GM21786 (cell line): Measurements from ENCODE around the gene SCN1B.

Experiments used
- ATAC-seq: cut with Tn5 transposase; IDR thresholded peaks from one replicate; pipeline ENCODE4 v1.9.1; 2021; ENCODE audit not compliant: unreplicated experiment

SCN1B gene

DNA sequence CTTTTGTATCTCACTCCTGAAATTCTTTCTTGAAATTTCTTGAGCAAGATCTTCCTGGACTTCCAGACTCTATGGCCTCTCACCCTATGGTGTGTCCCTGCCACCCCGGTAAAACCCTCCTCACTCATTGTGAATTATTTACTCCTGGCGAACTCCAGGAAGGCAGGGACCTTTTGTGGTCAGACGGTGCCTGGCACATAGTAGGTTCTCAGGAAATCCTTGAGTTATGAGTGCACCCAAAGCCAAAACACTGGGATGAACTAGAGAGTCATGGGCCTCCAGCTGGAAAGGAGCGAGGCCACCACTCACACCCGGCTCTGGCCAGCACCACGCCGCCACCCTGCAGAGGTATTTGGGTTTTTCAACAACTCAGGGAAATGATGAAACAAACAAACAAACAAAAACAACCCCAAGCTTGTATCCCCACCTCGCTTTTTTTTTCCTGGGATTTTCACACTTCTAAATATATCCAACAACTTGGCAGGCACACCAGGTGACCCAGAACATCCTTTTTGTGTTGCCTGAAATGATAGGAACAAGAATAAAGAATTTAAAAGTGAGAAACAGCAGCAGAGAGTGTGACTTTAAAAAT lies 22.4 kb downstream of the SCN1B start:
- no peak for ATAC-seq

DNA sequence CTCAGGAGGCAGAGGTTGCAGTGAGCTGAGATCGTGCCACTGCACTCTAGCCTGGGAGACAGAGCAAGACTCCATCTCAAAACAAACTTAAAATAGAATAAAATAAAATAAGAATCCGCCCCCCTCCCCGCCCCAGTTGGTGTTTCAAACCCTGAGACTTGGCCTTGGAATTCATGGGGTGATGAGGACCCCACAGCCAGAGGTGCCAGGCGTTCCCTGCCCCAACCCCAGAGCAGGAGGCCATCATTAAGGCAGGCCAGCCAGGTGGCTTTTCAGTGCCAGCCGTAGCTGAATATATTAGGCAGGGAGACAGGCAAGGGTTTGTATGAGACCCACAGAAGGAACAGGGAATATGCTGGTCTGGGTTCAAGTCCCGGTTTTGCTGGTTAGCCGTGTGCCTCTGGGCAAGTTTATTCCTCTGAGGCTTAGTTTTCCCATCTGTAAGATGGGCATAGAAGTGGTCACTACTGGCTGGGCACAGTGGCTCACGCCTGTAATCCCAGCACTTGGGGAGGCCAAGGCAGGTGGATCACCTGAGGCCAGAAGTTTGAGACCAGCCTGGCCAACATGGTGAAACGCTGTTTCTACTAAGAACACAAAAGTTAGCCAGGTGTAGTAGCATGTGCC lies 23.5 kb downstream of the SCN1B start:
- no peak for ATAC-seq

- ATAC-seq: no peak
These were observed 24.4 kb downstream of the SCN1B start for GRCh38 chr19:35054626-35055025.

GRCh38 chr19:35055715-35056179 lies 25.5 kb downstream of the SCN1B start:
- ATAC-seq: no peak

DNA sequence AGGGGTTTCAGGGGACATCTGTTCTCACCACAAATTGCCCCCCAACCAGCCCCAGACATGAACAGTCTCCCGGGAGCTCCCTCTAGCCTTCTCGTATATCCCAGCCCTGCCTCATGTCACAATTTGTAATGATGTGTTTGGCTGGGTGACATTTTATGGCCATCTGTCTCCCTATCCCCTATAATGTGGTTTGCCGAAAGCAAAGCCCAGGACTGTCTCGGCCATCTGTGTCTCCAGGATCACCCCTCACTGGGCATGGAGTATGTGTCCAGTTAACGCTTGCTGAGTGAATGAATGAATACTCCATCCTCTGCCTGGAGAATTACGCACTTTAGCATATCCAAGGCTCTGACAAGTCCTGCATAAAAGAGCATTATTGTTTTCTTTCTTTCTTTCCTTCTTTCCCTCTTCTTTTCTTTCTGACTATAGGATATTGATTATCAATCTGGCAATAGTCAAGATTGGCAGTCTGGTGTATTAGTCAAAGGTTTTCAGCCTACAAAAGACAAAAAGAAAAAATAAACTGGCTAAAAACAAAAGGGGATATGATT lies 26.3 kb downstream of the SCN1B start:
- ATAC-seq: no peak

- no peak for ATAC-seq
These were observed 28.1 kb downstream of the SCN1B start for GRCh38 chr19:35058370-35058769.

- no peak for ATAC-seq
These were observed 28.9 kb downstream of the SCN1B start for GRCh38 chr19:35059006-35059798.

- ATAC-seq: no peak
These were observed 29.5 kb downstream of the SCN1B start for GRCh38 chr19:35059799-35060091.

DNA sequence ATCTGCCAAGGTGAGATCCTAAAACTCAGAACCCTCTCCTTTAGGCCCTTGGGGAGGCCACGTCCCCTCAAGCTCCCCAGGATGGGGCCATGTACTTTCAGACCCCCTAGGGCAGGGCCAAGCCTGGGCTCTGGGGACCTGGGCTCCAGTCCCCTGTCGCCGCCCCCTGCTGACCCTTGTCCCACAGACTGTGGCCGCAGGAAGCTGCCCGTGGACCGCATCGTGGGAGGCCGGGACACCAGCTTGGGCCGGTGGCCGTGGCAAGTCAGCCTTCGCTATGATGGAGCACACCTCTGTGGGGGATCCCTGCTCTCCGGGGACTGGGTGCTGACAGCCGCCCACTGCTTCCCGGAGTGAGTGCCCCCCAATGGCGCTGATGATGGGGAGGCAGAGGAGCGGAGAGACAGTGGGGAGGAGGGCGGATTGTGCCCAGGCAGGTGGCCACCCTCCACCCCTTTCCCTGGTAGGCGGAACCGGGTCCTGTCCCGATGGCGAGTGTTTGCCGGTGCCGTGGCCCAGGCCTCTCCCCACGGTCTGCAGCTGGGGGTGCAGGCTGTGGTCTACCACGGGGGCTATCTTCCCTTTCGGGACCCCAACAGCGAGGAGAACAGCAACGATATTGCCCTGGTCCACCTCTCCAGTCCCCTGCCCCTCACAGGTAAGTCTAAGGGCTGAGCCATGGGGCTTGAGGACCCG lies 30.0 kb downstream of the SCN1B start:
- ATAC-seq: no peak

GRCh38 chr19:35061583-35062373 lies 31.5 kb downstream of the SCN1B start:
- ATAC-seq: no peak

- no peak for ATAC-seq
These were observed 32.7 kb downstream of the SCN1B start for GRCh38 chr19:35062942-35063341.

DNA sequence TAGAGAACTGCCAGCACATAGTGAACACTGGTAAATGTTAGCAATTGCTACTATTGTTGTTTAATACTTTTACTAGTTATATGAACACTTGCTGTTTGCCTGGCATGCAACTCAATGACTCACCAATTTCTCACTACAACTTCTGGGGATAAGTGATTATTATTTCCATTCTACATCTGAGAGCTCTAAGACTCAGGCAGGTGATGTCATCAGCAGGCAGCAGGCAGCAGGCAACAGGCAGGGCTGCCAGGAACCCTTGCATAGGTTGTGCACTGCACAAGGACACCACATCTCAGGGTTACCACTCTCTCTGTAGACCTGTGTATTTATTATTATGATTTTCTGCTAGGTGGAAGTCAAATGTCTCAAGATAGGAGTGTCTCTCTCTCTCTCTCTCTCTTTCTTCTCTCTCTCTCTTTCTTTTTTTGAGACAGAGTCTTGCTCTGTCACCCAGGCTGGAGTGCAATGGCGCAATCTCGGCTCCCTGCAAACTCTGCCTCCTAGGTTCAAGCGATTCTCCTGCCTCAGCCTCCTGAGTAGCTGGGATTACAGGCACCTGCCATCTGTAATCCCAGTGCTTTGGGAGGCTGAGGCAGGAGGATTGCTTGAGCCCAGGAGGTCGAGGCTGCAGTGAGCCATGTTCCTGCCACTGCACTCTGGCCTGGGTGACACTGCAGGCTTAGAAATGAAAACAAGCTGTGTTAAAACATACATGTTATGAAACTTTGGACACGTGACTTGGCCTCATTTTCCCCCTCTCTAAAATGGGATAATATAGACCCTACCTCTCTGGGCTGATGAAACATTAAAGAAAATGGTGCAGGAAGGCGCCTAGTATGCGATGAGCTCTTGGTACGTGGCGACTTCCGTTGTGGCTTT lies 33.9 kb downstream of the SCN1B start:
- no peak for ATAC-seq

DNA sequence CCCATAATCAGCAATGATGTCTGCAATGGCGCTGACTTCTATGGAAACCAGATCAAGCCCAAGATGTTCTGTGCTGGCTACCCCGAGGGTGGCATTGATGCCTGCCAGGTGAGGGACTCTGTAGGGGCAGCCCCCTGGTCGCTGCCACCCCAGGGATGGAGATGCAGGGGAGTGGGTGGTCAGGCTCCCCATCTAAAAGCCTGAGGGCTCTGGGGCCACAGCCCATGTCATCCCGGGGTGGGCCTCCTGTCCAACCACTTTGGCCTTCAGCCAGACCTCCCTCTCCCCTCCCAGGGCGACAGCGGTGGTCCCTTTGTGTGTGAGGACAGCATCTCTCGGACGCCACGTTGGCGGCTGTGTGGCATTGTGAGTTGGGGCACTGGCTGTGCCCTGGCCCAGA lies 35.3 kb downstream of the SCN1B start:
- no peak for ATAC-seq

DNA sequence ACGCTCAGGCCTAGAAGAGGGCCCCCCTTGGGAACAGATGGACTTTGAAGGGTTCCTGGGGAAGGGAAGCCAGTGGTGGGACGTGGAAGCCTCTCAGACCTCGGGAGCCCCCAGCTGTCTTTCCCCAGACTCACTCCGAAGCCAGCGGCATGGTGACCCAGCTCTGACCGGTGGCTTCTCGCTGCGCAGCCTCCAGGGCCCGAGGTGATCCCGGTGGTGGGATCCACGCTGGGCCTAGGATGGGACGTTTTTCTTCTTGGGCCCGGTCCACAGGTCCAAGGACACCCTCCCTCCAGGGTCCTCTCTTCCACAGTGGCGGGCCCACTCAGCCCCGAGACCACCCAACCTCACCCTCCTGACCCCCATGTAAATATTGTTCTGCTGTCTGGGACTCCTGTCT lies 35.9 kb downstream of the SCN1B start:
- no peak for ATAC-seq

- peak; percentile 66 for ATAC-seq
These were observed 36.7 kb downstream of the SCN1B start for GRCh38 chr19:35066691-35067563.

- no peak for ATAC-seq
These were observed 38.8 kb downstream of the SCN1B start for GRCh38 chr19:35068941-35069634.

DNA sequence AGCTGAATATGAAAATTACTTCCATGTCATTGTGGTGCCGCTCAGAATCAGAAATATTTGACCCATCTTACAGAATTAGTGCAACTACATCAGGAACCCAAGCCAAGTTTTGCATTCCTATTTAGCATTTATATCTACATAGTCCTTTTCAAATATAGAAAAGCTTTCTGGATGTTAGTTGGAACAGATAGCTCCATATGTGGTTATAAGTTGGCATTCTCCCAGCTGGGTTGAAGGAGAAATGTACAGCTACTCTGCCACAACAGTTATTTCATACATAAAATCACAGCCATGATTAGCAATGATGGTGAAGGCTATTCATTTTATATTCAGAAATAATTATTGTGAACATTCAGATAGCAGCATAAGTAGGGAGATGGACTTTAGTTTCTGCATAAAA lies 39.4 kb downstream of the SCN1B start:
- no peak for ATAC-seq

DNA sequence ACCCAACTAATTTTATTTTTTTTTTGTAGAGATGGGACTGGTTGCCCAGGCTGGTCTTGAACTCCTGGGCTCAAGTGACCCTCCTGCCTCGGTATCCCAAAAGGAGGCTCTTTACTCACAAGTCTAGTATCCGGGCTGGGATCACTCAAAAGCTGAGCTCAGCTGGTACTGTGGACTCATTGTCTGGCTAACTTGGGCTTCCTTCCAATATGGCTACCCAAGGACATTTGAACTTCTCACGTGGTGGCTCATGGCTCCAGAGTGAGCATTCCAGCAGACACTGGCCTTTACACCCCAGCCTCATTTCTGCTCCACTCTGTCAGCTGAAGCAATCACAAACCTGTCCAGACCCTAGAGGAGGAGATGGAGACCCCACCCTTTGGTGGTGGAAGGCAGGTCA lies 40.2 kb downstream of the SCN1B start:
- no peak for ATAC-seq
